HG03108 (cell line): Measurements from ENCODE around the gene CACNA1B.

Source experiments
- ATAC-seq: cut with Tn5 transposase; IDR thresholded peaks from one replicate; pipeline ENCODE4 v1.9.1; 2021; ENCODE audit warnings: moderate library complexity; ENCODE audit not compliant: unreplicated experiment

CACNA1B gene

GRCh38 chr9:137918331-137919094 is 40.9 kb downstream of the CACNA1B start:
- no peak for ATAC-seq

GRCh38 chr9:137919095-137919465 is 41.5 kb downstream of the CACNA1B start:
- ATAC-seq = no peak

DNA sequence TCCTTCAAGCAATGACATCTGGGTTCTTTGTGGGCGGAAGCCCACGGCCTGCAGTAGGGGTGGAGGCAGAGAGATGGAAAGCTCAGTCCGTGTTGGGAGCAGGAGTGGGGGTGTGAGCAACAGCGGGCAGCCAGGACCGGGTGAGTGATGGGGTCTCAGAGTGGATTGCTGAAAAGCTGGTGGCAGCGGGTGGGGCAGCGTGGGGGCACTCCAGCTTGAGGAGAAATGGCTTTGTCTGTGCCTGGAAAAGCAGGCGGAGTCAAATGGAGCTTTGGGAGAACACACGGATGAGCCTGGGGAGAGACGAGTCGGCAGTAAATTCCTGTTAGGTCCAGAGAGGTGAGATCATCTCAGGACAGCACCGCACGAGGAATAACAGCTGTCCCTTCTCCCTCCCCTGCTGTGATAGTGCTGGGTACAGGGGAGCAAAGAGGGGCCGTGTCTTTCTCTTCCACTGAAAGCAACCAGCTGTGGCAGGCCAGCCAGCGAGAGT is 42.1 kb downstream of the CACNA1B start:
- ATAC-seq = no peak

GRCh38 chr9:137920753-137921152 is 43.2 kb downstream of the CACNA1B start:
- no peak for ATAC-seq

- ATAC-seq = no peak
These were observed 46.6 kb downstream of the CACNA1B start for GRCh38 chr9:137924169-137924568.

GRCh38 chr9:137924761-137925369 is 47.3 kb downstream of the CACNA1B start:
- ATAC-seq = no peak

GRCh38 chr9:137943655-137944054 is 66.1 kb downstream of the CACNA1B start:
- no peak for ATAC-seq

DNA sequence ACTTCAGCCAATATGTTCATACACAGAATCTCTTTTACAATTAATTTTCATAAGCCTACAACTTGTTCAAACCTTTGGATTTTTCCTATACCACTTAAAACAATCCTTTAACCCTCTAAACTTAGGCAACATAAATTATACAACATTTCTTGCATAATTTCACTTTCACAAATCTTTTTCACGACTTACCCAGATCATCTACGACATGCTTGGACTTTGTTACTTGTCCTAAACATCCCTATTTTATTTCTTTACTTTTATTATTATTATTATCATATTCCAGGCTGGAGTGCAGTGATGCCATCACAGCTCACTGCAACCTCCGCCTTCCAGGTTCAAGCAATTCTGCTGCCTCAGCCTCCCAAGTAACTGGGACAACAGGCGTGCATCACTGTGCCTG is 68.0 kb downstream of the CACNA1B start:
- no peak for ATAC-seq

DNA sequence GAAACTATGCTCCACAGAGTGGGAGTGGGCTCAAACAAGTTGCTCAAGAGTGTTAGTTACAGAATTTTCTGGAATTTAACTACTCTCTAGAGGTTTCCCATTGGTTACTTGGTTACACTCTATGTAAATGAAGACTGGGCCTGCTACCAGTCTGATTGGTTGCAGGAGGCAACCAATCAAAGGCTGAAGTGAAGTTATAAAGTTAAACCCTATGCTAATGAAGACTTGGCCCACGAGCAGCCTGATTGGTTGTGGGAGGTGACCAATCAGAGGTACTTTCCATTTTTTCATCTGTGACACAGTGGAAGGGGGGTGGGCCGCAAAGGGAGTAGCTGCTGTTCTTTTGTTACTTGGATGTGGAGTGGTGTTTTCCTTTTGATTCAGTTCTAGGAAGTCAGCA is 69.4 kb downstream of the CACNA1B start:
- ATAC-seq = no peak

- ATAC-seq = no peak
These were observed 71.1 kb downstream of the CACNA1B start for GRCh38 chr9:137948642-137949041.

GRCh38 chr9:137949260-137949659 is 71.7 kb downstream of the CACNA1B start:
- ATAC-seq = no peak

- ATAC-seq = no peak
These were observed 73.5 kb downstream of the CACNA1B start for GRCh38 chr9:137951107-137951506.

- ATAC-seq = no peak
These were observed 74.3 kb downstream of the CACNA1B start for GRCh38 chr9:137951597-137952490.

DNA sequence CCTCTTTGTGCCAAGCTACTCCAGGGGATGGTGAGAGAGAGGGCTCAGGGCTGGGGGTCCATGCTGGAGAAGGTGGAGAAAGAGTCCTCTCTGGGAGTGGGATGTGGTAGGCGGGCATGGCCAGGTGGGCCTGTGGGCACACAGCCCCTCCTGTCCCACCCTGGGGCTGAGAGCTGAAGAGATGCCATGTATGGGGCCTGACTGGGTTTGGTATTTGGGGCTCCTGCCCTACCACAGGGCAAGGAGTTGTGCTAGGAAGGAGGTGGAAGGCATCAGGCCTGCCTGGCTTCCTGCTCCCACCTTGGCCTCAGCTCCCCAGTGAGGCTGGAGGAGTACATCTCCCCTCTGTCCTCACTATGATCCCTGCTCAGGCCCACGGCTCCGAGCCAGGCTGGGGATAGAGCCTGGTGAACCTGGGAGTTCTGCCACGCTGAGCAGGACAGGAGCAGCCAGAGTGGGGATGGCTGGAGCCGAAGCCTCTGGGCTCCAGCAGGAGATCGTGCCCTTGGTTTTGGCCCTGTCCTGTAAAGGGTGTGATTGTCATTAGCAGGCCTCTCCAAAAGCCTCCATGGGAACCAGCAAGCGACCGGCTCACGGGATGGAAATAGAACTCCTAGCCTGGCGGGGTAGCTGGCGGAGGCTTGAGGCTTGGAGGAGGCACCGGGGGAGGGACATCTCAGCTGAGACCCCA is 75.5 kb downstream of the CACNA1B start:
- no peak for ATAC-seq

GRCh38 chr9:137953683-137954438 is 76.3 kb downstream of the CACNA1B start:
- no peak for ATAC-seq

DNA sequence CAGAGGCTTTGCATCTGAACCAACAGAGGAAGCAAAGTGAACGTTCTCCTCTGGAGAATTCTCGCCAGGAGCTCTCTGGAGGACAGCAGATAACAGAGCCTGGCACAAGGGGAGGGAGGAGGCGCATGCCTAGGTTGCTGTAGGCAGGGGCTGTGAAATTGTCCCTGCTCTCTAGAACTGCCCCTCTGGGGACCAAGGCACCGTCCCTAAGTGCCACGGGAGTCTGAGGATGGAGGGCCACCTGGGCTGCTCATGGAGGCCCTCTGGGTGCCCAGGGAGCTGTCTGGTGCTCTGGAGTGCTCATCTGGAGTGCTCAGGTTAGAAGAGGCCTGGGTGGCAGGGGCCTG is 77.6 kb downstream of the CACNA1B start:
- no peak for ATAC-seq

DNA sequence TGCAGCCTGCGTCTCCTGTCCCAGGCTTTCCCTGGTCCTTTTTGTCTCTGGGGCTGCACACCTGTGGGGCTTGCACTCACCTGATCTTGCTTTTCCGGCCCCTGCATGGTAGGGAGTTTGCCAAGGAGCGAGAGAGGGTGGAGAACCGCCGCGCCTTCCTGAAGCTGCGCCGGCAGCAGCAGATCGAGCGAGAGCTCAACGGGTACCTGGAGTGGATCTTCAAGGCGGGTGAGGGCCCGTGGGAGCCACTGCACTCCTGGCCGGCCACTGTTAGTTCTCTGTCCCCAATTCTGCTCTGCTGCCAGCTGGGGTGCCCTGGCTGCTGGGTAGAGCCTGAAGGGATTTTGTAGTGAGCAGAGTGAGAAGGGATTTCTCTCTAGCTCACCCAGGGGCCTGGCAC is 78.0 kb downstream of the CACNA1B start:
- no peak for ATAC-seq

DNA sequence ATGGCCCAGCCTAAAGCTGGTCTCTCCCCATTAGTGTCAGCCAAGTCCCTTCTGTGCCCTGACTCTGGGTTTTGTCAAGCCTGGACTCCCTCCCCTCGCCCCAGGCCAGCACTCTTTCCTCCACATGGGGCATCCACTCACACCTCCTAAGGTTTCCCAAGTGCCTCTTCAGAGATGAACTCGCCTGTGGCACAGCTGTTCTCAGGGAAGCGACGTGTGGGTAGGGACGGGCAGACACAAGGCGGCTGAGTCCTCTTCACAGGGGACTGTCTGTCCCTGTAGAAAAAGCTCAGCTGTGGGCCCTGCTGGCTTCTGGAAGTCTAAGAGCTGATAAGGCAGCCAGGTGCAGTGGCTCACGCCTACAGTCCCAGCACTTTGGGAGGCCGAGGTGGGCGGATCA is 78.5 kb downstream of the CACNA1B start:
- ATAC-seq = no peak

DNA sequence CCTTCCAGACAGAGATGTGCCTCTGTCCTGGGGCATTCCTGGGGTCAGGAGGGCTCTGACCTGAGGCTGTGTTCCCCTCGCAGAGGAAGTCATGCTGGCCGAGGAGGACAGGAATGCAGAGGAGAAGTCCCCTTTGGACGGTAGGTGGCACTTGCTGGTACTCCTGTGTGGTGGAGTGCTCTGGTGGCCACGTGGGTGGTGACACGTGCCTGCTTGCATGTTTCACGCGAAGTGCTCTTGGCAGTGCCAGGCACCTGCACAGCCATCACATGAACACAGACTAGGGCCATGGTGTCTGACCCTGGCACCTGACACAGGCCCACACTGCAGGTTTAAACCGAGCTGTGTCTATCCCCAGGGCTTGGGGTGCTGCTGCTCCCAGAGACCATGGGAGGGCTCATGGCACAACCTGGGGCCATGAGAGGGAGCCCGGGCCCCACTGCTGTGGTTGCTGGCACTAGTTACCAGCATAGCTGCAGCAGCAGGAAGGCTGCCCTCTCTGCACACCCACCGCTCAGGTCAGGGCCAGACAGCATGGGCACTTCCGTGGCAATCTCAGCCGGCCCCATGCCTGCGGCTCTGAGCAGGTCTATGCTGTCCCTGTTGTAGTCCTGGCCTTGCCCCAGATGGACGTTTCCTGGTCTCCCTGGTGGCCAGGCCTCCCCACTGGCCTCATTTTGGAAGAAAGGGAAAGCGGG is 79.3 kb downstream of the CACNA1B start:
- no peak for ATAC-seq
